C4-2B (cell line): ENCODE data around the gene TRIAP1.

Source experiments
- ZFX ChIP-seq: fragments of 450-650 bp; IDR thresholded peaks from 2 replicates; pipeline ENCODE4 v1.6.1; 2017
- TF ChIP-seq, protein P1 (sequence below): fragments of 450-650 bp; conservative IDR thresholded peaks from 2 replicates; pipeline ENCODE4 v1.5.1; 2017; ENCODE audit warnings: mild to moderate bottlenecking

DNA sequence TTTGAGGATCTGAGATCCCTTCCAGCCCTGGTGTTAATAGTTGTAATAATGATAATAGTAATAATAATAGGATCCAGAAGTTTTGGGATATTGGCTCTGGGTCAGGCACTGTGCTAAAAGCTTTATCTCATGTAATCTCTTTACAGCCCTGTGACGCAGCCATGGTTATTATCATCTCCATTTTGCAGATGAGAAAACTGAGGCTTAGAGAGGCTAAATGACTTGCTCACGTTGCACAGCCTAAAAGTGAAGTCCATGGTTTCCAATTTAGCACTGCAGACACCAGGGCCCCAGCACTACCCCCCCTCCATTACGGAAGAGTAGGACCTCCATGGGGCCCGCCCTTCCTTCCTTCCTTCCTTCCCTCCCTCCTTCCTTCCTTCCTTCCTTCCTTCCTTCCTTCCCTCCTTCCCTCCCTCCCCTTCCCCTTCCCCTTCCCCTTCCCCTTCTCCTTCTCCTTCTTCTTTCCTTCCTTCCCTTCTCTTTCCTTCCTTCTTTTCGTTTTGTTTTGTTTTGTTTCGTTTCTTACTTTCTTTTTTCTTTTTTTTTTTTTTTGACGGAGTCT is 23.2 kb downstream of the TRIAP1 start:
- TF ChIP-seq, protein P1, sequence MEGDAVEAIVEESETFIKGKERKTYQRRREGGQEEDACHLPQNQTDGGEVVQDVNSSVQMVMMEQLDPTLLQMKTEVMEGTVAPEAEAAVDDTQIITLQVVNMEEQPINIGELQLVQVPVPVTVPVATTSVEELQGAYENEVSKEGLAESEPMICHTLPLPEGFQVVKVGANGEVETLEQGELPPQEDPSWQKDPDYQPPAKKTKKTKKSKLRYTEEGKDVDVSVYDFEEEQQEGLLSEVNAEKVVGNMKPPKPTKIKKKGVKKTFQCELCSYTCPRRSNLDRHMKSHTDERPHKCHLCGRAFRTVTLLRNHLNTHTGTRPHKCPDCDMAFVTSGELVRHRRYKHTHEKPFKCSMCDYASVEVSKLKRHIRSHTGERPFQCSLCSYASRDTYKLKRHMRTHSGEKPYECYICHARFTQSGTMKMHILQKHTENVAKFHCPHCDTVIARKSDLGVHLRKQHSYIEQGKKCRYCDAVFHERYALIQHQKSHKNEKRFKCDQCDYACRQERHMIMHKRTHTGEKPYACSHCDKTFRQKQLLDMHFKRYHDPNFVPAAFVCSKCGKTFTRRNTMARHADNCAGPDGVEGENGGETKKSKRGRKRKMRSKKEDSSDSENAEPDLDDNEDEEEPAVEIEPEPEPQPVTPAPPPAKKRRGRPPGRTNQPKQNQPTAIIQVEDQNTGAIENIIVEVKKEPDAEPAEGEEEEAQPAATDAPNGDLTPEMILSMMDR: no peak
- no peak for TF ChIP-seq ZFX
